Measurements from ENCODE around the gene AKR1C4. TPM values are rescaled to one million over a fixed set of nuclear protein-coding genes. Genes with fewer than 3 reads are reported as not detected.
A peak's percentile ranks its signal among the peaks of the same experiment; 100 is the strongest.
"Not testable (repeated sequence)": the region's sequence is repeated elsewhere in the genome, so short reads cannot be mapped to it uniquely, and the experiment has no call there.

Gene AKR1C4
- total RNA-seq, 1 donor from 2014 or later, result not detected

GRCh38 chr10:5242585-5242984, 45.9 kb downstream of the AKR1C4 start:
- H3K4me1 Mint-ChIP-seq (ENCODE audit: low read depth), result no peaks in the 10 kb centered on the region
- peaks cover under 1% of the 10 kb centered on the region for H3K36me3 Mint-ChIP-seq (ENCODE audit: low read depth)
- peaks cover 6% of the 10 kb centered on the region for H3K27me3 Mint-ChIP-seq (ENCODE audit: low read depth)
- H3K9me3 Mint-ChIP-seq (ENCODE audit: low read depth), result peaks cover 15% of the 10 kb centered on the region
- DNase-seq (ENCODE audit: low spot score), result no peak
- H3K4me3 Mint-ChIP-seq (ENCODE audit: unreplicated experiment), result no peak overlapping the region
- TF ChIP-seq, protein P1, sequence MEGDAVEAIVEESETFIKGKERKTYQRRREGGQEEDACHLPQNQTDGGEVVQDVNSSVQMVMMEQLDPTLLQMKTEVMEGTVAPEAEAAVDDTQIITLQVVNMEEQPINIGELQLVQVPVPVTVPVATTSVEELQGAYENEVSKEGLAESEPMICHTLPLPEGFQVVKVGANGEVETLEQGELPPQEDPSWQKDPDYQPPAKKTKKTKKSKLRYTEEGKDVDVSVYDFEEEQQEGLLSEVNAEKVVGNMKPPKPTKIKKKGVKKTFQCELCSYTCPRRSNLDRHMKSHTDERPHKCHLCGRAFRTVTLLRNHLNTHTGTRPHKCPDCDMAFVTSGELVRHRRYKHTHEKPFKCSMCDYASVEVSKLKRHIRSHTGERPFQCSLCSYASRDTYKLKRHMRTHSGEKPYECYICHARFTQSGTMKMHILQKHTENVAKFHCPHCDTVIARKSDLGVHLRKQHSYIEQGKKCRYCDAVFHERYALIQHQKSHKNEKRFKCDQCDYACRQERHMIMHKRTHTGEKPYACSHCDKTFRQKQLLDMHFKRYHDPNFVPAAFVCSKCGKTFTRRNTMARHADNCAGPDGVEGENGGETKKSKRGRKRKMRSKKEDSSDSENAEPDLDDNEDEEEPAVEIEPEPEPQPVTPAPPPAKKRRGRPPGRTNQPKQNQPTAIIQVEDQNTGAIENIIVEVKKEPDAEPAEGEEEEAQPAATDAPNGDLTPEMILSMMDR (IDR thresholded peaks at IDR 0.05), result no peak
- no peak overlapping the region for H3K27ac Mint-ChIP-seq (ENCODE audit: unreplicated experiment)

GRCh38 chr10:5243521-5243987, 46.9 kb downstream of the AKR1C4 start:
- Mint-ChIP-seq H3K27me3 (ENCODE audit: low read depth) (peaks cover 6% of the 10 kb centered on the region), H3K4me3 (ENCODE audit: unreplicated experiment) (no peak overlapping the region), H3K9me3 (ENCODE audit: low read depth) (peaks cover 9% of the 10 kb centered on the region), H3K36me3 (ENCODE audit: low read depth) (no peaks in the 10 kb centered on the region), H3K4me1 (ENCODE audit: low read depth) (no peaks in the 10 kb centered on the region), H3K27ac (ENCODE audit: unreplicated experiment) (no peak overlapping the region)
- TF ChIP-seq, protein P1 (IDR thresholded peaks at IDR 0.05), result no peak
- DNase-seq (ENCODE audit: low spot score), result no peak

- H3K27ac Mint-ChIP-seq (ENCODE audit: unreplicated experiment), result no peak overlapping the region
- H3K27me3 Mint-ChIP-seq (ENCODE audit: low read depth), result peaks cover 4% of the 10 kb centered on the region
- H3K9me3 Mint-ChIP-seq (ENCODE audit: low read depth), result peaks cover 9% of the 10 kb centered on the region
- no peaks in the 10 kb centered on the region for H3K36me3 Mint-ChIP-seq (ENCODE audit: low read depth)
- TF ChIP-seq, protein P1 (IDR thresholded peaks at IDR 0.05), result no peak
- H3K4me3 Mint-ChIP-seq (ENCODE audit: unreplicated experiment), result no peak overlapping the region
- peak; percentile 53 for DNase-seq (ENCODE audit: low spot score)
- no peaks in the 10 kb centered on the region for H3K4me1 Mint-ChIP-seq (ENCODE audit: low read depth)
Measured at GRCh38 chr10:5252177-5253037, 55.8 kb downstream of the AKR1C4 start.

GRCh38 chr10:5254488-5254887, 57.9 kb downstream of the AKR1C4 start:
- H3K27ac Mint-ChIP-seq (ENCODE audit: unreplicated experiment), result no peak overlapping the region
- H3K4me3 Mint-ChIP-seq (ENCODE audit: unreplicated experiment), result no peak overlapping the region
- DNase-seq (ENCODE audit: low spot score), result no peak
- H3K9me3 Mint-ChIP-seq (ENCODE audit: low read depth), result peaks cover 10% of the 10 kb centered on the region
- no peaks in the 10 kb centered on the region for H3K4me1 Mint-ChIP-seq (ENCODE audit: low read depth)
- H3K36me3 Mint-ChIP-seq (ENCODE audit: low read depth), result no peaks in the 10 kb centered on the region
- TF ChIP-seq, protein P1 (IDR thresholded peaks at IDR 0.05), result no peak
- H3K27me3 Mint-ChIP-seq (ENCODE audit: low read depth), result peaks cover 5% of the 10 kb centered on the region

- H3K4me1 Mint-ChIP-seq (ENCODE audit: low read depth); H3K9me3 Mint-ChIP-seq (ENCODE audit: low read depth): not testable (repeated sequence)
Measured at GRCh38 chr10:5257768-5258167, 61.1 kb downstream of the AKR1C4 start.

More at GRCh38 chr10:5257768-5258167, 61.1 kb downstream of the AKR1C4 start:
- DNase-seq (ENCODE audit: low spot score); H3K27ac Mint-ChIP-seq (ENCODE audit: unreplicated experiment); H3K27me3 Mint-ChIP-seq (ENCODE audit: low read depth); H3K36me3 Mint-ChIP-seq (ENCODE audit: low read depth); H3K4me3 Mint-ChIP-seq (ENCODE audit: unreplicated experiment): not testable (repeated sequence)
